NT2/D1 (cell line): ENCODE measurements around the gene NIPSNAP3A.

Experiments used
- YY1 ChIP-seq: IDR thresholded peaks from 2 replicates; pipeline ENCODE4 v1.6.1; 2011; ENCODE audit not compliant: insufficient read length, insufficient read depth
- ZNF274 ChIP-seq: IDR thresholded peaks from 2 replicates; pipeline ENCODE4 v1.6.1; 2011; ENCODE audit warnings: mild to moderate bottlenecking, low read depth, low read length

GRCh38 chr9:104700306-104700705 is 47.2 kb upstream of the NIPSNAP3A start:
- TF ChIP-seq YY1 (no peak), ZNF274 (no peak)
